K562 (cell line): Measurements from ENCODE around the gene TBC1D2. TPM values are rescaled to one million over a fixed set of nuclear protein-coding genes. Genes with fewer than 3 reads are reported as not detected.

ENCODE experiments used
- HDGF ChIP-seq: fragments of 450-650 bp; IDR thresholded peaks from 2 replicates; pipeline ENCODE4 v1.6.1; 2016
- KDM4B ChIP-seq, 2 experiments: fragments of 450-650 bp in 1 of 2; sonication (generic) in 1 of 2; IDR thresholded peaks; 2 replicates each; pipeline ENCODE4 v1.6.1; 2016 to 2017; ENCODE audit warnings: borderline replicate concordance in 2 of 2, antibody characterized with exemption in 1 of 2, low read depth in 1 of 2, mild to moderate bottlenecking in 1 of 2
- MCM3 ChIP-seq: fragments of 450-650 bp; IDR thresholded peaks from 2 replicates; pipeline ENCODE4 v1.6.1; 2016
- MCM5 ChIP-seq: fragments of 450-650 bp; IDR thresholded peaks from 2 replicates; pipeline ENCODE4 v1.6.1; 2016; ENCODE audit warnings: low read depth
- MGA ChIP-seq: fragments of 450-650 bp; IDR thresholded peaks from 2 replicates; pipeline ENCODE4 v1.6.1; 2016; ENCODE audit warnings: mild to moderate bottlenecking, moderate library complexity
- MIER1 ChIP-seq: fragments of 450-650 bp; IDR thresholded peaks from 2 replicates; pipeline ENCODE4 v1.6.1; 2016; ENCODE audit warnings: antibody characterized with exemption, mild to moderate bottlenecking, low read depth
- PHB ChIP-seq: fragments of 250-450 bp; sonication (Bioruptor Pico); IDR thresholded peaks from 2 replicates; pipeline ENCODE4 v1.5.0; 2021
- PTBP1 ChIP-seq: fragments of 200-400 bp; formaldehyde crosslinking; IDR thresholded peaks from 2 replicates; pipeline ENCODE4 v1.6.1; 2017; ENCODE audit warnings: low read depth, low read length
- RUNX1 ChIP-seq: sonication (generic); IDR thresholded peaks from 2 replicates; pipeline ENCODE4 v1.6.1; 2016; ENCODE audit warnings: antibody characterized with exemption, low read depth
- SETDB1 ChIP-seq: IDR thresholded peaks from one replicate; pipeline ENCODE4 v1.6.1; 2012; ENCODE audit warnings: low read length, control low read depth, inconsistent platforms
- SMC3 ChIP-seq: conservative IDR thresholded peaks from 2 replicates; pipeline ENCODE4 v1.6.1; 2011; ENCODE audit warnings: low read depth, low read length, improper control_type of control experiment; ENCODE audit not compliant: insufficient read depth
- VEZF1 ChIP-seq: fragments of 200-800 bp; sonication (Bioruptor generic); IDR thresholded peaks from 2 replicates; pipeline ENCODE4 v1.6.1; 2017; ENCODE audit warnings: missing genetic modification characterization, missing compliant biosample characterization
- ZNF146 ChIP-seq: IDR thresholded peaks from one replicate; pipeline ENCODE4 v1.6.1; 2018; ENCODE audit warnings: missing compliant biosample characterization; ENCODE audit not compliant: unreplicated experiment
- polyA plus RNA-seq, 8 experiments: library from polyadenylated mRNA; depleted of rRNA in 4 of 8; stranded (reverse) in 5 of 8; unstranded in 3 of 8; fragments of >200 nt; fragmentation: Nextera tagmentation in 2 of 8; fragmentation: Illumina TruSeq in 1 of 8; extraction: Ambion mirVana in 2 of 8; extraction: Trizol in 1 of 8; gene quantifications; 2 replicates each; pipeline versions ENCODE4 v1.2.1 to v1.2.3, GENCODE V29; 2011 to 2014; ENCODE audit warnings: inconsistent platforms in 1 of 8, missing spikeins in 1 of 8
- total RNA-seq, 7 experiments: library from RNA; depleted of rRNA in 6 of 7; stranded (reverse); fragments of >200 nt in 6 of 7; fragmentation: Illumina TruSeq in 2 of 7; extraction: Trizol in 2 of 7; gene quantifications; 2 replicates each; pipeline versions ENCODE4 v1.2.1 to v1.2.3, GENCODE V29; 2011 to 2021; ENCODE audit warnings: low replicate concordance in 1 of 7

Gene TBC1D2
- total and polyA plus RNA-seq, 9 of the 15 experiments (the other 6 are each of a cell fraction or from before 2014, with no cell fraction given): 0.10 to 7.0 (median 2.5) TPM

GRCh38 chr9:98182069-98182820 is 73.2 kb downstream of the TBC1D2 start (continued):
- TF ChIP-seq SETDB1 (no peak), ZNF146 (CRISPR knock-in tag) (no peak), VEZF1 (CRISPR knock-in tag) (peak; percentile 64), MGA (no peak), MCM3 (no peak), PTBP1 (0 out of 2 replicates have a peak, but pooled peaks have one; percentile 64), KDM4B (IDR thresholded peaks at IDR 0.05; ENCODE audit: borderline replicate concordance in 2 of 2, low read depth in 1 of 2) (no peak), PHB (CRISPR knock-in tag) (no peak), MIER1 (no peak), MCM5 (no peak), HDGF (no peak; the same call in 1 of the 2 replicates), RUNX1 (0 out of 2 replicates have a peak, but pooled peaks have one; percentile 38), SMC3 (0 out of 2 replicates have a peak, but pooled peaks have one; percentile 6)
